NCI-H1930 (cell line): ENCODE results near the gene GCSAM.
"Not testable (repeated sequence)": the region's sequence is repeated elsewhere in the genome, so short reads cannot be mapped to it uniquely, and the experiment has no call there.

Experiments used
- DNase-seq, 2 experiments: peaks; one replicate each; lab custom pipeline; 2025; lab: John Stamatoyannopoulos, UW

GCSAM gene

GRCh38 chr3:112072387-112073060 is 60.5 kb downstream of the GCSAM start:
- not testable (repeated sequence) for DNase-seq
